ENCODE measurements around the gene ARAP2.

Gene ARAP2

DNA sequence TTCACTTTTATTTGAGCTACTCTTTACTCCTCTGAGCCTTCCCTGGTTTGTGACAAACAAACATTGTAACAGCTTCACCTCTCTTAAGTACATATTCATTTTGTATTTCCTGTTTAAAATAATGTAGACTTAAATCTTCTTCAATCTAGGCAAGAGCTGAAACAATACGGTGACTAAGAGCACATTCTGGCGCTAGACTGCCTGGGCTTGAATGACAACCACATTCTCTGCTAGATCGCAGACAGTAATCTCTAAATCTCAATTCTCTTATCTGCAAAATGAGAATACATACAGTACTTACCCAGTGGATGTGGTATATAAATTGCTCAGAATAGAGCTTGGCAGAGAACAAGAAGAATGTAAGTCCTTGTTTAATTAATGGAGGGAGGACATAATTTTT lies 144.8 kb downstream of the ARAP2 start:
- DNase-seq = no peak

DNA sequence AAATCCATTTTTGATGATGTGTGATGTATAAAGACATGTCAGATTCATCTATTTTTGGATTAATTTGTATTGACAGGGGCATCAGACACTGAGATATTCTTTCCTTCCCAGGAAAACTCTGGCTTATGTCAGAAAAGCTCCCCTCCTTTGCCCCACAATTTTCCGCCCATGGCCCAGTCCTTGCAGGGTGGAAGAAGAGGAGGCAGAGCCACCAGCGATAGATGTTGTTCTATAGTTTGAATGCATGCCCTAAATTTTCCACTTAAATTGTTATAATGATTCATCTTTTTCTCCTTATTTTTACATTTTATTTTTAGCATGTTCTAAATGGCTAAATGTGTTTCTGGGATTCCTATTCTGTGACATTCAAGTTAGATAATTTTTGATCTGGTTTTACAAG lies 149.3 kb downstream of the ARAP2 start:
- DNase-seq = no peak

DNA sequence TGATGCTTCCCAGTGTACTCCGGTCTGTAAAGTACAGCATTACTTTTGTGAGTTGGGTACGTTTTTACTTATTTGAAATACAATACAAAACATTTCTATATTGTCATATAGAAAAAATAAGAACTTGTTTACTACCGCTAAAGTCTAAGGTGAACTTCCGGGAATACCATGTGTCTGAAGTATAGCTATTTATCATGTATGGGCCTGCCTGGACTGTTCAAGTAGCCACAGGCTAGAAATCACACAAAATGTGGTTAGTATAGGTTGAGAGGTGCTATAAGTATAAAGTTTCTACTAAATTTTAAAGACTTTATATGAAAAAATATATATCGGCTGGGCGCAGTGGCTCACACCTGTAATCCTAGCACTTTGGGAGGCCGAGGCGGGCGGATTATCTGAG lies 152.3 kb downstream of the ARAP2 start:
- DNase-seq = no peak

DNA sequence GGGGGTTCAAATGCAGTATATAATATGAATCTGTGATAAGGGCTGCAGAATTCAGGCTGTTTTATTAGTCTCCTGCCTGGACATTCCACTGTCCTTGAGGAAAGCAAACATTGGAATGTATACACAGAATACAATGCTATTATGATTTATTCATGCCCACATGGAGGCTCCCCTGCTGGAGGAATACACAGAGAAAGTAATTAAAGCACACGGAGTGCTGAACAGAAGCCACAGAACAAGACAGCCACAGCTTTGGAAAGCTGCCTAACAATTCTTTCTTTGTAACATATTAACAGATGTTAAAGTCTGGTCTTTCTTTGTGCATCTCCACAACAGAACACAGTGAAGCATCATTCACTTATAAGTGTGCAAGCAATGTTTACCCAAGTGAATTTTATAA lies 155.8 kb downstream of the ARAP2 start:
- no peak for DNase-seq

DNA sequence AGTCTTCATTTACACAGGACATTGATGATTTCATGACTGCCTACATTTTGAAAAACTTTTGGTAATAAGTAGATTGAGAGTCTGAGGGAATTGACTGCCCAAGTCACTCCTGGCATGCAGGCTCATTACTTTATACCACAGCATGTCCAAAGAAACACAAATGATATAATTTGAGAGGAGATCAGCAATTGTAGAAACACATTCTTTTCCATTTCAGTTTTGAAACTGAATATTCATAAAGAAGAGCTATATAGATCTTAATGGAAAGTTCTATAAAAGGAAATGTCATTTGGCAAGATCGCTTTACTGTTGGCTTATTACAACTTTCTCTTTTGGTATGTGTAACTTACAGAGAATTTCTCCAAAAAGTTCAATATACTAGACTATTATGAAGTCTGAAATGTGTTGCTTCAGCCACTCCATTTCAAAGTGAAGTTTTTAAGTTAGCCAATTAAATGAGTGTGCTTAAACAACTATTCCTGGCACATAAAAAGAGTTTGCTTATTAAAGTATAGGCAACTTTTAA lies 158.0 kb downstream of the ARAP2 start:
- no peak for DNase-seq

DNA sequence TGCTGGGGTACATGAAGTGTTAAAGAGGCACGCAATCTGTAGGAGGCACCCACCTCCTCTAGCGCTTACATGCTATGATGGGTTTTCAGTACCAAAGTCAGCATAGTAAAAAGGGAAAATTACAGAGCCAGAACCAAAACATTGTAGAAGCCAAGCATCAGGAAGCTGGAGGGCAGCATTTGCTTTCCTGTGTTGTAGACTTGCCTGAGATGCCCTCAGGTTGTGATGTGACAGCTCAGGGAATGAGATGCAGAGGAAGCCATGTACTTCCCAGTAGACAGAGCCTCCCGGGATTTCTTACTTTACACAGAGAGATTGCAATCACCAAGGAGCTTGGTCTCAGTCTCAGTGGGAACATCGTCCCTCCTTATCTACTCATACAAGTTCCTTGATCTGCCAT lies 161.5 kb downstream of the ARAP2 start:
- DNase-seq = no peak

DNA sequence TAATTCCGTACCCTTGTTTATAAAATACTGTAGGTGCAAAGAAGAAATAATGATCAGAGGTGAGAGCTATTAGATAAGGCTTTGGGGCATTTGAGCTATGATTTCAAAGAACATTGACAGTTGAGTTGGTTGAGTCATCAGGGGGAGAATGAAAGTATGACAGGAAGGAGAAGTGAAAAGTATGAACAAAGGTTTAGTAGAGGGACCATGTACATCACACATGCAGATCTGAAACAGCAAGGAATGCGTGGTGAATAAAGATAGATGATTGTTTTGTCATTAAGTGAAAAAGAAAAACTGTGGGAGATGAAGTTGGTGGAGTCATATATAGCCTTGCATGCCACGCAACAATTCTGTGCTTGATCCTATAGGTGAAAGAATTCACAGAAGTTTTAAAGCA lies 163.1 kb downstream of the ARAP2 start:
- no peak for DNase-seq

DNA sequence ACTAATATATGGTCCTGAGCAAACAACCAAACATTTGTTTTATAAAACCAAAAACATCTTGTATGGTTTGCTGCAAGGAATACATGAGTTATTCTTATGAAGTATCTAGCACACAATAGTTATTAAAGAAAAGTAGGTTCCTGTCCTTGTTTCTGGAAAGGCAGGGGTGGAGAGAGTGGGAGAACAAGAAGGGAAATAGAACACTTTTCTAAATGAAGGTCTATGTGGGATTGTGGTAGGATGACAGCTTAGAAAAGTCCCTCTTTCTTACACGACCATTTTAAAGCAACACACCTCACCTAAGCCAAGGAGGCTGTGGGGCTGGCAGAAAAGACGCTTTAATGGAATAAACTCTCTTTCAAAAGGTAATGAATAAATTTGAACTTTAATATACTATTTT lies 164.6 kb downstream of the ARAP2 start:
- DNase-seq = no peak

DNA sequence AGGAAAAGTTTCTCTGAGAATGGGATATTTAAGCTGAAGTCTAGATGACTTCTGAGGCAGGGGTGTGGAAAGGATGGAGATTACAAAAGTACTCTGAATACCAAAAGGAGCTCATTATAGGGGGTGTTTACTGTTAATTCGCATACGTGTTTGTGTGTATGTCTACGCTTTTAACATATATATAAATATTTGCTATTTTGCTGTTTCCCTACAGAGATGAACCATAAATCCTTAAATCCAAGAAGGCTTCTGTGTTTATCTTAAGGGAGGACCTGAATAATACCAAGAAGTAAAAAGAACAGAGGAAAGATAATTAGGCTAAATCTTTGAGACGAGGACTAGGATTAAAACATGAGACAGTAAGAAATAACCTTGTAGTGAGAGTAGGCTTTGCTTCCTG lies 166.0 kb downstream of the ARAP2 start:
- no peak for DNase-seq

DNA sequence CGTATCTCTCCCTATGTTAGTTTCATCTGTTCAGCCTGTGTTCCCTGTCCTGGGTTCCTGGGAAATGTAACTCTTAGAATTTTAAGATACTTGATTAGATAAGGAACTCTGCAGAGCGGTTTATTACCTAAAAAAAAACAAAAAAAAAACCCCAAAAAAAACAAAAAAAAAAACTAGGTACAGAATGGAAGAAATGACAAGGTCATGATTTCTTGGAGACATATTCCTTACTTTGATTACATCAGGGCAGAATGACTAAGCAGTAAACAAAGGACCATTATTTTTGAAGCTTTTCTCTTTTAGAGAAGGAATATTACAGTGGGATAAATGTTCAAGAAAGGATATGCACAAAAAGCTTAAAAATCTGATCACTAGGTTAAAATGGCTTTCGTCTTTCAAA lies 171.8 kb downstream of the ARAP2 start:
- DNase-seq = no peak

DNA sequence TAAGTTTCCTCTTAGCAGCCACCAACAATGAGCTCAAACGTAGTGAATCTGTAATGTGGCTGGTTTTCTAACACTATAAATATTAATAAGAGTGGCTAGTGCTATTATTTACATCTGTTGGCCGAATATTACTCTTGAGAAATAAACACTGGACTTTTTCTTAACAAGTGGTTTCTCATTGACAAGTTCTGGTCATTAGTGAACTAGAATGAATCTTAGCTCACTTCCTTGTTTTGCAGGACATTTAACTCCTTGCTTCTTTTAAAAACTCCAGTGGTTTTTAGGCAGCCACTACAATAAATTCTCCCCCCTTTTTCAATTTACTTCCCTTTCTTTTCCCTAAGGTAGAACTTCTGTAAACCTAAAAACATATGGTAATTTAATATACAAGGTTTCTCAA lies 177.2 kb downstream of the ARAP2 start:
- no peak for DNase-seq

DNA sequence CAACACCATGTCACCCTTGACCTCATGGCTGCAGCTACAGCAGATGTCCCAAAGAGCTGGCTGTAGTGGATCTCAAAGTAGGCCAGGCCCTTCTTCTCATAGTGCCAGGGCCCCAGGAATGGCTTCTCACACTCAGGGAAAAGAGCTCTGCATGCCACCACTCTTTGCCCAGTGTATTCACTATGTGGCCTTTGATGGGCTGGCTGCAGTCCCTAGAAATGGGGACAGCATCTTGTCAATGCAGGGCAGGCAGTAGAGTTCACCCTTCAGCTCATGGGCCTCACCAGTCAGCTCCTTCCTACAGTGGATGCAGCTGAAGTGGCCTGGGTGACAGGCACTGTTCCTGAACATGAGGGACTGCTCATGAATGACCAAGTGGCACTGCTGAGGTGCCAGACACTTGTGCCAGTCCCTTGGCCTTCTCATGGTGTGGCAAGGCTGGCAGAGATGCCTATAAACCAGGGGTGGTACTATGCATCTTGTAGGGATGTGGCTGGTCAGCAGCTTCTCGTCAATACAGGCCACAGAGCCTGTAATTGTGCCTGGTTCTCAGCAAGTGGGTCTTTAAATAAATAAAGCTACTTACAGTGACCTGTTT lies 178.9 kb downstream of the ARAP2 start:
- DNase-seq = no peak

DNA sequence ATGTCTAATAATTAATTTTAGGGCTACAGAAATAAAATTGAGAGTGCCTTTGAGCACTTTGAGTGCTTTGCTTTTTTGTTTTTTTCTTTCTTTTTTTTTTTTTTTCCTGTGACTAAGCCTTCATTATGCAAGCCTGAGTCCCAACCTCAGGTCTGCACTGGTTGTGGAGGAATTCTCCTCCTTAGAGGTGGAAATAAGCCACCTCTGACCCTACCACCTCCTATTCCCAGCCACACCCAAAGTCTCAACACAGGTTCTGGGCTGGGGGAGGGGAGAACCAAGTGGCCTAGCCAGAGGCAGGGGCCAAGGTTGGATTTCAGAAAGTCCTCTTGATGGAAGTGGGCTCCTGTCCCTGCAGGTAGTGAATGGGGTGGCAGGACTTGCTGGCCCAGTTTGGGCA lies 180.2 kb downstream of the ARAP2 start:
- no peak for DNase-seq

DNA sequence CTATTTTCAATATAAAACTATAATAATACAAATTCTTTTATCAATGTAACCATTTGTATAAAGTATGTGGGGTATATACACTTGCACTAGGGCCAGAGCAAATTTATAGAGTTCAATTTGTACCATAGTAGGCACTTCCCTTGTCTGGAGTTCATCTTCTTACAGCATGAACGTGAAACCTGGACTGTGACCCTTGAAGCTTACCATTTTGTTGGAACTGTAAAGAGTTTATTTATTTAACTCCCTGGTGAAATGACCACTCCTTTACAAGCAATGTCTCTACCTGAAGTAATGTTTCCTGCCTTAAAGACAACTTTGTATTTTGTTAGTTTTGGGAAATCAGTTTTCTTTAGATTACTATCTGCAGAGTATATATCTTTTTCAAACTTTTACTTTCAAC lies 188.2 kb downstream of the ARAP2 start:
- DNase-seq = no peak

DNA sequence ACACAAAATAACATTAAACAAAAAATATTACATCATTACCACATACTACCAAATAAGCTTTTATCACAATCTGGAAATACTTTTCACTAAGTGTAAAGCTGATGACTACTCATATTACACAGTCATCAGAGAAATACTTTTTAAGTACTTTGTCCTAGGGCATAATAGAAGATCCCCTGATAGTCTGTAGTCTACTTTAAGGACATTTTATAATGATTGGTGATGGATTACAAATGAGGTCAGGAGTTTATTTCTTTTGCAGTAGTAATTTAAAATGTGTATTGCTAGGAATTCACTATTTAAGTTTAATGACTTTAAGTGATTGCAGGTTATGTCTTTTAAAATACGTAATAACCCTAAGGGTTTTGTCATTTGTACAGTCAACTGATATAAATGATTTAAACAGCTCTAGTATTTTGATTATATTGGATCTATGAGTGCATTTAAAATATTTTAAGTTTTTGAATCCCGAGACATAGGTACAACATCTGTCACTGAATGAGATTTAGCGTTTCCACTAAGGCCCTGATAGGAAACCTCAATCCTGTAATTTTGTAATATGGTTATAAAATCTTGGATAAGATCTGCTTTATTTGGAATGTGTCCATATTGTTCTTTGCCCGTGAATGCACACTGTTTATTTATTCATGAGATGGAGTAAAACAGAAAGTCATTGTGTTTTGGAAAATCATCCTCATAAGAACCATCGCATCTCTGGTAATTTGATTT lies 189.5 kb downstream of the ARAP2 start:
- DNase-seq = no peak

DNA sequence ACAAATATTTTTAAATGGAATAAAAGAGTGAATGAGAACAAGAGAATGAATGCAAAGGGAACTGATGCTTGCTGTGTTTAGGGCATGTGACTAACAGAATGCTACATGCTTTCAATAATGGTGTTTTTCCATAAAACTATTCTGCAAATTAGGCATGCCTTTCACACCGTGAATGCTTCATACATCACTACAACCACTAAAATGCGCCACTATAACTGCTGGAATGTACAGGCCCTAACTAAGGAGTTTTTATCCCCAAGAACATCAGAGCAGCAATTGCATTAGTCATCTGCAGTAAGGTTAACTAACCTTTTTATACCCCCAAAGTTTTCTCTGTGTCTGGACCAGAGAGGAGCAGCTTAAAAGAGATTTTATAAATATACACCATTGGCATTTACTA lies 190.4 kb downstream of the ARAP2 start:
- no peak for DNase-seq

DNA sequence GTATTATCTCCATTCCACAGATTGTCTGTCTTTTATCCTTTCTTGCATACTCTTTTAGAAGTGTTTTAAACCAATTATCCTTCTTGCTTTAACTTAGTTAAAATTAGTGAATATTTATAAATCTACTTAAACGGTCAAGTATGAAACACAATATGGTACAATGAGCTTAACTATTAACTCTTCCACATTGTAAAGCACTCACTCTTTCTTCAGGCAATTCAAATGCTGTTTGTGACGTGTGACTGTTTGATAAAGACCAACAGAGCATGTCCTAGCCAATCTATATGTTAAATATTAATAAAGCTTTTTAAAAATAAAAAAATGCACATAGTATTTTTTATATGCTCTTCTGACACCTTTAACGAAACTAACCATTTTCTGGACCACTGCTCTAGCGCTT lies 192.7 kb downstream of the ARAP2 start:
- DNase-seq = no peak

DNA sequence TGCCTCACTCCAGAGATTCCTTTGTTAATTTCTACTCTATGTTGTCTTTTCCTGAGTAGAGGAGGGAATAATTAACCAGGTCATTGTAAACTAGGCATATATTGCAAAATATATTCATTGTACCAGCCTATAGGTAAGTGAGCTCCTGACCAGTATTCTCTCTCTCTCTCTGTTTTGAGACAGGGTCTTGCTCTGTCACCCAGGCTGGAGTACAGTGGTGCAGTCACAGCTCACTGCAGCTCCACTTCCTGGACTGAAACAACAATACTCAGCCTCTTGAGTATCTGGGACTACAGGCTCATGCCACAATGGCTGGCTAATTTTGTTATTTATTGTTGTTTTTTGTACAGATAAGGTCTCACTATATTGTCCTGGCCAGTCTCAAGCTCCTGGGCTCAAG lies 198.3 kb downstream of the ARAP2 start:
- DNase-seq = no peak

DNA sequence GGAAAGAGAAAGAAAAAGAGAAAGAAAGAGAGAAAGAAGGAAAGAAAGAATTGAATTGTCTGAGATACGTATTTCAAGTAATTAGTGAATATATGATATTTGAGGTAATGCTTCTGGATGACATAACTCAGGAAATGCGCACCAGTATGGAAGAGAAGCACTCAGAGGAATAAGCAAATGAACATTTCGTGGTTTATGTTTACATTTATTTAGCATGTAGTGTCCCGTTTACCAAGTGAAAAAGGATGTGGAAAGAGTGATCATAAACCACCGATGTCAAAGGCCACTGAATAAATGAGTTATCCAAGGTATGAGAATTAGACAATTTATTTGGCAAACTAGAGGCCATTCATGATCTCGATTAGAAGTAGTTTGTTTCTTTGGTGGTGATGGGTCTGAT lies 200.4 kb downstream of the ARAP2 start:
- DNase-seq = no peak

DNA sequence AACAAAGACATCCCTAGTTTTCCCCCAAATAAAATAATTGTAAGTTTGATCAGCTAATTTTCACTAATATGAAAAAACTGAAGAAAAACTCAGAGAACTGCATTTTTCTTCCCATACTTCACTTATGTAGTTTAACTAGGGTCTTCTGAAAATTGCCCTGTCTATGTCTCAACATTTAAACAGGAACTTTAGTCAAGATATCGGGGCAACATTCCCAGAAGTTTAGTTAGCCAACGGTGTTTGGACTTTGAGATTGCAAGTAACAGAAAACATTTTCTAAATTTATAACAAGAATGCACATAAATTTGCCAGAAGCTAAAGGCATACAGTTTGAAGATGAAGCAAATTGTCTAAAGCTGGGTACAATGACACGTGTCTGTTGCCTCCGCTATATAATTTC lies 201.1 kb downstream of the ARAP2 start:
- no peak for DNase-seq

DNA sequence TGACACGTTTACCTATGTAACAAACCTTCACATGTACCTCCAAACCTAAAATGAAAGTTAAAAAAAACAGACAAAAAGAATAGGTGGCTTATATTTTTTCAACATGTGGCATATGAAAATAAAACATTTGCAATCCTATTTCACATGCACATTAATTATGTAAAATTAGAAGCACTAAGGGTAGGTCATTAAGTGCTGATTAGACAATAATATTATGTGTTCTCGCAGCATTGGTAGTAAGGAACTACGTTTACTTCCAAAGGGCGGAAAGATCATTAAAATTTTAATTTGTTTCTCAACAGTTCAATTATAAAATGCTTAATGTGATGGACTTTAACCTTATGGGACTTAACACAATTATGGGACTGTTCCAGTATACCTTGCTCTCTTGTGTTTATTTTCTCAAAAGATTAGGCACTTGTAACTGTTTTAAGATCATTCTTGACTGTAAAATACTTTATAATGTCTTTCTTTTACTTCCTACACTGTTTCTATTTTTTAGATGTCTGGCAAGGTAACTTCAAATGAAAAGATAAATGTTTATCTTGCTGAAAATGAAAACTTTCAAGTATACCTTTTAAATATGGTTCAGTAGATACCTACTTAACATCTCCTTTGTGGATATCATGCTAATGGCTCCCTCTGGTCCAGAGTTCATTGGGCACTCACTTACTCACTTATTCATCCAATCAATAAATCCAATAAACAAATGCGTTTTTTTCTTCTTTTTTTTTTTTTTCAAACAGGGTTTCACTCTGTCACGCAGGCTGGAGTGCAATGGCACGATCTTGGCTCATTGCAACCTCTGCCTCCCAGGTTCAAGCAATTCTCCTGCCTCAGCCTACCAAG lies 202.0 kb downstream of the ARAP2 start:
- no peak for DNase-seq

DNA sequence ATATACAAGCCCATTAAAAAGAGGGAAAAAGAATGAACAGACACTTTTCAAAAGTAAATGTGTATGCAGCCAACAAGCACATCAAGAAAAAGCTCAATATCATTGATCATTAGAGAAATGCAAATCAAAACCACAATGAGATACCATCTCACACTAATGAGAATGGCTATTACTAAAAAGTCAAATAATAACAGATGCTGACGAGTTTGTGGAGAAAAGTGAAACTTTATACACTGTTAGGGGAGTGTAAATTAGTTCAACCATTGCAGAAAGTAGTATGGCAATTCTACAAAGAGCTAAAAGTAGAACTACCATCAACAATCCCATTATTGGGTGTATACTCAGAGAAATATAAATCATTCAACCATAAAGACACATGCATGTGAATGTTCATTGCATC lies 203.0 kb downstream of the ARAP2 start:
- DNase-seq = no peak

DNA sequence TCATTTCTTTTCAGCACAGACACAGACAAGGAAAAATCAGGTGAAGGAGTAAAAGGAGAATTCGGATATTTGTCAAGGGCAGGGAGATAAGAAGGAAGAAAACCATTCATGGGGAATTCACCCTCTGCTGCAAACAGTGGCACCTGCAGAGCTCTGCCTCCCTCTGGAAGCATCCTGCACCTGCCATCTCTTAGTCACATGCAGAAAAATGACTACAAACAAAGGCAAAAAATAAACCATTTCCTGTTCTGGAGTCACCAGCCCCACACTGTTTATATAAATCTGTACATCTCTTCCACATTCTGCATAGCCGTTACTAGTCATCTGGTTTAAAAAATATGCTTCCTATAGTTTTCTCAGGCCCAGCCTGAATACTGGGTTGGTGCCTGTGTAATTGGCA lies 205.3 kb downstream of the ARAP2 start:
- no peak for DNase-seq

DNA sequence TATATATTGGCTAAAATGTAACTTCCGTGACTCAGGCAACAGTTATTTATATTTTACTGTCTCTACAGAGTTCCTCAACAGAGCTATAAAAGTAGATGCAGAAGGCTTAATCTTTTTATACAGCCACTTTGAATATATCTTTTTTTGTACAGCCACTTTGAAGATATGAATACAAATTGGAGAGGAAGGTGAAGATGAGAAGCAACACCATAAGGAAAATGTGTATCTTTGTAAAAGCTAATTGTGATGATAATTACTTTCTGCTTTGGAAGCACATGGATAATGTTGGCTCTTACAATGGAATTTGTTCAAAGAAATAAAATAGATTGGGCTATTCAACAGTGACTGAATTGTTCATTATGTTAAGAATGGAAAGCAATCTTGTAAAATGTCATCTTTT lies 205.8 kb downstream of the ARAP2 start:
- DNase-seq = no peak

All from right hindlimb (tissue), 1 donor.